Uterus (tissue), 4 donors: ENCODE measurements around the gene CAMK1D. TPM values are rescaled to one million over a fixed set of nuclear protein-coding genes. Genes with fewer than 3 reads are reported as not detected.

Experiments used
- DNase-seq, 2 donors: peaks; one replicate each; pipeline ENCODE4 v3.0.0-alpha.2; 2019 to 2020
- H3K27ac ChIP-seq, 2 donors: fragments of 200-600 bp; sonication (generic); 1 replicate in 1 of 2; 2 replicates in 1 of 2; pipeline ENCODE4 v1.5.1; 2016 to 2018
- H3K27me3 ChIP-seq, 2 donors: fragments of 200-600 bp; sonication (generic); one replicate each; pipeline ENCODE4 v1.5.1; 2018 to 2019; ENCODE audit warnings: control low read depth in 1 of 2
- H3K36me3 ChIP-seq, 2 donors: fragments of 200-600 bp; sonication (generic); one replicate each; pipeline ENCODE4 v1.5.1; 2019; ENCODE audit warnings: control low read depth in 1 of 2
- H3K4me1 ChIP-seq, 2 donors: fragments of 200-600 bp; sonication (generic); one replicate each; pipeline ENCODE4 v1.5.1; 2018 to 2019; ENCODE audit warnings: control low read depth in 1 of 2
- H3K4me3 ChIP-seq, 2 donors: fragments of 200-600 bp; sonication (generic); 1 replicate in 1 of 2; 2 replicates in 1 of 2; pipeline ENCODE4 v1.5.1; 2018 to 2019; ENCODE audit warnings: mild to moderate bottlenecking in 1 of 2
- H3K9me3 ChIP-seq, 2 donors: fragments of 200-600 bp; sonication (generic); one replicate each; pipeline ENCODE4 v1.5.1; 2019; ENCODE audit warnings: control low read depth in 1 of 2
- CTCF ChIP-seq, 4 experiments: fragments of 200-600 bp in 2 of 4; fragments of 450-650 bp in 2 of 4; sonication (generic) in 2 of 4; IDR thresholded peaks; one replicate each; pipeline ENCODE4 v1.5.1; 2016 to 2019; ENCODE audit warnings: antibody characterized with exemption in 4 of 4, mild to moderate bottlenecking in 2 of 4, moderate library complexity in 1 of 4
- POLR2A ChIP-seq, 2 donors: fragments of 450-650 bp; IDR thresholded peaks; one replicate each; pipeline ENCODE4 v1.6.1; 2016; ENCODE audit warnings: antibody characterized with exemption in 2 of 2, mild to moderate bottlenecking in 1 of 2, moderate library complexity in 1 of 2
- intact Hi-C: fragments of 100-400 bp; cut with DNase I; formaldehyde crosslinking; loops from one replicate; pipeline ENCODE4 v1.15.1; 2023; ENCODE audit warnings: low total_unique reads
- total RNA-seq, 4 donors: library from RNA; depleted of rRNA in 3 of 4; stranded (reverse); fragments of >200 nt in 3 of 4; gene quantifications; one replicate each; pipeline versions ENCODE4 v1.1.0 to v1.2.4, GENCODE V29; 2014 to 2023
- donor health status: DM: yes; HTN: yes; CAD: no.

The CAMK1D gene
- total RNA-seq, 4 donors from 2014 or later = 3.5 to 48.4 (median 10.8) TPM

- intact Hi-C loops = no loop called here
- Histone ChIP-seq H3K4me1 (peaks cover 0 to 1% of the 10 kb centered on the region in 2 donors), H3K27me3 (no peaks in the 10 kb centered on the region), H3K9me3 (no peaks in the 10 kb centered on the region), H3K27ac (no peak overlapping the region), H3K36me3 (no peaks in the 10 kb centered on the region), H3K4me3 (no peak overlapping the region)
- no peak for TF ChIP-seq POLR2A (IDR thresholded peaks at IDR 0.05)
- TF ChIP-seq CTCF (IDR thresholded peaks at IDR 0.05) = no peak
- no peak for DNase-seq
Measured at GRCh38 chr10:12372846-12373245, 23.5 kb downstream of the CAMK1D start.

GRCh38 chr10:12375076-12375504, 25.7 kb downstream of the CAMK1D start:
- Histone ChIP-seq H3K4me3 (no peak overlapping the region), H3K27ac (peak overlapping the region; percentile 62 to 77), H3K4me1 (peaks cover 0 to 3% of the 10 kb centered on the region in 2 donors), H3K27me3 (no peaks in the 10 kb centered on the region), H3K36me3 (no peaks in the 10 kb centered on the region), H3K9me3 (no peaks in the 10 kb centered on the region)
- TF ChIP-seq CTCF (IDR thresholded peaks at IDR 0.05) = no peak
- TF ChIP-seq POLR2A (IDR thresholded peaks at IDR 0.05) = no peak
- peak; percentile 38 to 46 for DNase-seq
- intact Hi-C loops = no loop called here

- H3K4me1 ChIP-seq = peaks cover 0 to 3% of the 10 kb centered on the region in 2 donors
- H3K9me3 ChIP-seq = no peaks in the 10 kb centered on the region
- TF ChIP-seq CTCF (IDR thresholded peaks at IDR 0.05) = no peak
- no peak for TF ChIP-seq POLR2A (IDR thresholded peaks at IDR 0.05)
- no peak overlapping the region for H3K27ac ChIP-seq
- no peak for DNase-seq
- no peaks in the 10 kb centered on the region for H3K27me3 ChIP-seq
- no peak overlapping the region for H3K4me3 ChIP-seq
- no peaks in the 10 kb centered on the region for H3K36me3 ChIP-seq
- intact Hi-C loops = no loop called here
Measured at GRCh38 chr10:12376211-12376610, 26.9 kb downstream of the CAMK1D start.

- Histone ChIP-seq H3K36me3 (no peaks in the 10 kb centered on the region), H3K27ac (peak overlapping the region in 1 of 2 donors; percentile 24), H3K4me3 (no peak overlapping the region), H3K27me3 (no peaks in the 10 kb centered on the region), H3K4me1 (peaks cover 0 to 3% of the 10 kb centered on the region in 2 donors), H3K9me3 (no peaks in the 10 kb centered on the region)
- intact Hi-C loops = no loop called here
- no peak for DNase-seq
- TF ChIP-seq POLR2A (IDR thresholded peaks at IDR 0.05) (no peak), CTCF (IDR thresholded peaks at IDR 0.05) (no peak)
Measured at GRCh38 chr10:12377658-12378290, 28.4 kb downstream of the CAMK1D start.

- H3K27ac ChIP-seq = no peak overlapping the region
- H3K4me3 ChIP-seq = no peak overlapping the region
- H3K4me1 ChIP-seq = peaks cover 0 to 3% of the 10 kb centered on the region in 2 donors
- no peaks in the 10 kb centered on the region for H3K36me3 ChIP-seq
- intact Hi-C loops = no loop called here
- H3K27me3 ChIP-seq = no peaks in the 10 kb centered on the region
- no peak for TF ChIP-seq POLR2A (IDR thresholded peaks at IDR 0.05)
- TF ChIP-seq CTCF (IDR thresholded peaks at IDR 0.05) = no peak
- H3K9me3 ChIP-seq = no peaks in the 10 kb centered on the region
- DNase-seq = no peak
Measured at GRCh38 chr10:12380999-12381398, 31.7 kb downstream of the CAMK1D start.
